Sigmoid colon (tissue), 7 donors: ENCODE results near the gene TTC22. TPM values are rescaled to one million over a fixed set of nuclear protein-coding genes. Genes with fewer than 3 reads are reported as not detected.

Source experiments
- DNase-seq: peaks from one replicate; pipeline ENCODE4 v3.0.0-alpha.2; 2019
- H3K27ac ChIP-seq, 4 donors: fragments of 200-600 bp; sonication (generic); one replicate each; pipeline ENCODE4 v1.5.1; 2016 to 2019; ENCODE audit warnings: mild to moderate bottlenecking in 1 of 4
- H3K27me3 ChIP-seq, 3 donors: fragments of 200-600 bp; sonication (generic); one replicate each; pipeline ENCODE4 v1.5.1; 2019; ENCODE audit warnings: mild to moderate bottlenecking in 1 of 3
- H3K36me3 ChIP-seq, 4 donors: fragments of 200-600 bp; sonication (generic); one replicate each; pipeline ENCODE4 v1.5.1; 2016 to 2019
- H3K4me1 ChIP-seq, 4 donors: fragments of 200-600 bp; sonication (generic); one replicate each; pipeline ENCODE4 v1.5.1; 2017 to 2019
- H3K4me3 ChIP-seq, 4 donors: fragments of 200-600 bp; sonication (generic); one replicate each; pipeline ENCODE4 v1.5.1; 2017 to 2019; ENCODE audit warnings: mild to moderate bottlenecking in 2 of 4, moderate library complexity in 1 of 4
- H3K9me3 ChIP-seq, 4 donors: fragments of 200-600 bp in 3 of 4; sonication (generic) in 3 of 4; one replicate each; pipeline versions ENCODE4 v1.5.1 to v1.6.1; 2013 to 2019
- EP300 ChIP-seq, 4 donors: sonication (generic); formaldehyde crosslinking; IDR thresholded peaks; one replicate each; pipeline ENCODE4 v1.6.1; 2017; ENCODE audit warnings: antibody characterized with exemption in 4 of 4
- POLR2A ChIP-seq, 2 donors: fragments of 450-650 bp; IDR thresholded peaks; one replicate each; pipeline ENCODE4 v1.6.1; 2016; ENCODE audit warnings: antibody characterized with exemption in 2 of 2, mild to moderate bottlenecking in 2 of 2, moderate library complexity in 2 of 2
- POLR2AphosphoS5 ChIP-seq, 4 donors: sonication (generic); formaldehyde crosslinking; IDR thresholded peaks; one replicate each; pipeline ENCODE4 v1.6.1; 2017; ENCODE audit warnings: antibody characterized with exemption in 4 of 4
- WGBS, 2 donors: extraction: QIAGEN DNeasy Blood & Tissue Kit; methylation state at CpG; one replicate each; pipeline ENCODE4 v1.1.7; 2013; 5-methylcytosine and 5-hydroxymethylcytosine counted together
- intact Hi-C: fragments of 100-400 bp; cut with DNase I; formaldehyde crosslinking; loops from one replicate; pipeline ENCODE4 v1.15.1; 2023
- polyA plus RNA-seq, 3 donors: library from polyadenylated mRNA; stranded (reverse); fragments of 200-250 nt; gene quantifications; one replicate each; pipeline ENCODE4 v1.2.3, GENCODE V29; 2013
- total RNA-seq, 4 donors: library from RNA; depleted of rRNA; stranded (reverse); fragments of >200 nt; gene quantifications; one replicate each; pipeline ENCODE4 v1.1.0, GENCODE V29; 2016
- TF ChIP-seq, protein P1 (sequence below), 4 experiments: fragments of 450-650 bp in 3 of 4; fragments of 200-600 bp in 1 of 4; IDR thresholded peaks; one replicate each; pipeline ENCODE4 v1.5.1; 2016 to 2019; ENCODE audit warnings: antibody characterized with exemption in 4 of 4, mild to moderate bottlenecking in 3 of 4, moderate library complexity in 2 of 4
- donor health status: healthy with polysubstance abuse.
- donor health status: Bipolar disorder and iron deficiency.
- donor health status: healthy.

Gene TTC22
- total and polyA plus RNA-seq, 7 donors = 0.81 to 39.1 (median 1.9) TPM

DNA sequence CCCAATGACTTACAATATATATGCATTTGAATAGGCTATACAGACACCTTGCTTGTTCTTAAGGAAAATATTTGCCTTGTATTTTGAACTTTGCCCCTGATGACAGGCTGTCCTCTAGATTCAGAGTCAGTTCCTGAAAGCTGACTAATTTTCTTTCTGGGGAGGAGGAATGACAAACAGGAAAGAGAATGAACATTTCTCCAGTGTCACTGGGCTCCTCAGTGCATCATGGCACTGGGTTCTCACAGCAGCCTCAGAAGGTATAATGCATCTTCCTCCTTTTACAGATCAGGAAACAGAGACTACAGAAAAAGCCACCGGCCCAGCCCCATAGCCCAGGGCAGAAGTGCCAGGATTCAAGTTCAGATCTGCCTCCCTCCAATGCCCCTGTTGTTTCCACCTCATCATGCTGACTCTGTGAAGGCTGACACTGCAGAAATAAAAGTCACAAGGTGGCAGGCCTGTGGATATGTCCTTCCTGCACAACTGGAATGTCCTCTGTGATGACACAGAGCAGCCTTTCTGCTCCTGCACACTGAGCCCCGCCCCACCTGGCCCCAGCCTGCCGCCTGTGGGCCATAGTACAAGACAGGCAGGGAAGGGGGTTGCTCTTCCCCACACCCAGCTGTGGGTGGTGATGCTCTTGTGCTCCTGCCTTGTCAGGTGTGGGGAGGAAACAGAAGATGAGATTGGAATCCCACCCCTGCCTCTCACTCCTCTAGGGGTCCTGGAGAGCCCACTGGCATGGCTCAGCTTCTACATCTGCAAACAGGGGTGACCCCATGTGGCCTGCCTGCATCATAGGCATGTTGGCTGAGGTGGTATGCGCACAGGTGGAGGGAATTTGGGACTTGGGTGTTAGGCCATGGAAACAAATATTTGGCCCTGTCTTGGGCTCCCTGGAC, 6.4 kb downstream of the TTC22 start:
- intact Hi-C loops = loop anchor here (10.0 kb wide), 1 partner anchor 210 kb away; no protein-coding TSS in a partner anchor
- Histone ChIP-seq H3K4me3 (no peak overlapping the region), H3K27me3 (no peaks in the 10 kb centered on the region), H3K9me3 (no peaks in the 10 kb centered on the region), H3K36me3 (no peaks in the 10 kb centered on the region), H3K4me1 (peaks cover 0 to 30% (median 15%) of the 10 kb centered on the region in 4 donors), H3K27ac (peak overlapping the region in 3 of 4 donors; percentile 21 to 79 (median 75))
- no peak for DNase-seq
- WGBS, 2 donors = 44 to 61% methylated on average over 4 of the region's 4 CpGs
- TF ChIP-seq EP300 (IDR thresholded peaks at IDR 0.05) (no peak), POLR2A (IDR thresholded peaks at IDR 0.05) (no peak), POLR2AphosphoS5 (IDR thresholded peaks at IDR 0.05) (no peak)
- TF ChIP-seq, protein P1, sequence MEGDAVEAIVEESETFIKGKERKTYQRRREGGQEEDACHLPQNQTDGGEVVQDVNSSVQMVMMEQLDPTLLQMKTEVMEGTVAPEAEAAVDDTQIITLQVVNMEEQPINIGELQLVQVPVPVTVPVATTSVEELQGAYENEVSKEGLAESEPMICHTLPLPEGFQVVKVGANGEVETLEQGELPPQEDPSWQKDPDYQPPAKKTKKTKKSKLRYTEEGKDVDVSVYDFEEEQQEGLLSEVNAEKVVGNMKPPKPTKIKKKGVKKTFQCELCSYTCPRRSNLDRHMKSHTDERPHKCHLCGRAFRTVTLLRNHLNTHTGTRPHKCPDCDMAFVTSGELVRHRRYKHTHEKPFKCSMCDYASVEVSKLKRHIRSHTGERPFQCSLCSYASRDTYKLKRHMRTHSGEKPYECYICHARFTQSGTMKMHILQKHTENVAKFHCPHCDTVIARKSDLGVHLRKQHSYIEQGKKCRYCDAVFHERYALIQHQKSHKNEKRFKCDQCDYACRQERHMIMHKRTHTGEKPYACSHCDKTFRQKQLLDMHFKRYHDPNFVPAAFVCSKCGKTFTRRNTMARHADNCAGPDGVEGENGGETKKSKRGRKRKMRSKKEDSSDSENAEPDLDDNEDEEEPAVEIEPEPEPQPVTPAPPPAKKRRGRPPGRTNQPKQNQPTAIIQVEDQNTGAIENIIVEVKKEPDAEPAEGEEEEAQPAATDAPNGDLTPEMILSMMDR (IDR thresholded peaks at IDR 0.05) = no peak

DNA sequence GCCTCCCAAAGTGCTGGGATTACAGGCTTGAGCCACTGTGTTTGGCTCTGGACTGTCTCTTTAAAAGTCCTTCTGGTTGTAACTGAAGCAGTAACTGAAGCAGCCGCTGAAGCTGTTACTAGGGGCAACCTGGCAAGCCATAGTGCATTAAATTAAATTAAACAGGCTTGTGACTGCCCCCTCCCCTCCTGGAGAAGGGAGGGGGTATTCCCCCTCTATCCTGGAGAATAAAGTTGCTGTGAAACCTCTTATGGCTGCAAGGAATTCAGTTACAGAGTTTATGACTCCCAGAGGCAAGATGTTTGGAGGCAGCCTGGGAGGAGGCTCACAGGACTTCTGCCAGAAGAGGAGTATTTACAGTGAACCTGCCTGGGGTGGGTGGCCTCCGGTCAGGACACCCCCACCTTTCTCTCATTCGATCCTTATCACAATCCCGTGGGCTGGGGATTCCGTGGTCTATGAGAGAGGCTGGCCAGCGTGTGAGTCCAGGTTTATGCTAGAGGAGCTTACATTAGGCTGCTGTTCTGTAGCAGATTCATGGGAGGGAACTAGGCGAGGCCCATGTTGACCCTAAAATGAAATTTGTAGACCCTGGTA, 8.3 kb downstream of the TTC22 start:
- H3K36me3 ChIP-seq = no peaks in the 10 kb centered on the region
- peak; percentile 89 for DNase-seq

DNA sequence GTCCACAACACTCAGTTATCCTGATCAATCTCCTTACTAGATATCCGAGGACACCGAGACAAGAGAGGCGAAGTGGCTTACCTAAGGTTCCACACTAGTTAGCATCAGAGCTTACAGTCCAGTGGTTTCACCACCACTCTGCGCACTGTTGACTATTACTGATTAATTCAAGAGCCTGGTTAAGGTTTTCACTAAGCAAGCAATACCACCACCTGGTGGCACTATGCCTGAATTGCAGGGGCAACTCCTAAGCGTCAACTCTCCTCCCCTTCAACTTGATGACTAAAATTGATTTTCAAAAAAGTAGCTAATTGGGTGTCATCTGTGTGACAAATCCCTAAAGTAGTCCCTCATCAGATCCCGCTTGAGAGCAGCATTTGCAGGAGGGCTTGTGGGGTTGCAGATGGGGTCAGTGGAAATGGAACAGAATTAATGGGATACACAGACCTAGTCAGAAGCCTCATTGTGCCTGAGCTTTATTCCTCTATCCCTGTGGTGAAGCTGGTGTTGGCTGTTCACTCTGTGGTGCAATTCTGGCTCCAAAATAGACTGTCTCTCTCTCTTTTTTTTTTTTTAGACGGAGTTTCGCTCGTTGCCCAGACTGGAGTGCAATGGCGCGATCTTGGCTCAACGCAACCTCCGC, 9.1 kb downstream of the TTC22 start:
- H3K27ac ChIP-seq = peak overlapping the region in 3 of 4 donors; percentile 69 to 79 (median 75)
- H3K36me3 ChIP-seq = no peaks in the 10 kb centered on the region
- no peak overlapping the region for H3K4me3 ChIP-seq
- DNase-seq = no peak
- no peaks in the 10 kb centered on the region for H3K9me3 ChIP-seq
- TF ChIP-seq POLR2A (IDR thresholded peaks at IDR 0.05) = no peak
- TF ChIP-seq, protein P1 (IDR thresholded peaks at IDR 0.05) = peak in 3 of 4 experiments; percentile 28 to 39 (median 28)
- H3K4me1 ChIP-seq = peaks cover 0 to 39% (median 20%) of the 10 kb centered on the region in 4 donors
- intact Hi-C loops = loop anchor here (10.0 kb wide), 1 partner anchor 207 kb away; no protein-coding TSS in a partner anchor
- no peaks in the 10 kb centered on the region for H3K27me3 ChIP-seq
- WGBS, 2 donors = 92 to 95% methylated on average over 13 of the region's 13 CpGs

More for the DNA sequence above, 8.3 kb downstream of the TTC22 start:
- TF ChIP-seq EP300 (IDR thresholded peaks at IDR 0.05) = peak in 1 of 4 donors; percentile 24
- no peak for TF ChIP-seq POLR2A (IDR thresholded peaks at IDR 0.05)
- TF ChIP-seq POLR2AphosphoS5 (IDR thresholded peaks at IDR 0.05) = peak in 3 of 4 donors; percentile 35 to 59 (median 55)
- TF ChIP-seq, protein P1 (IDR thresholded peaks at IDR 0.05) = no peak
- Histone ChIP-seq H3K9me3 (no peaks in the 10 kb centered on the region), H3K27ac (peak overlapping the region in 3 of 4 donors; percentile 69 to 79 (median 75)), H3K27me3 (no peaks in the 10 kb centered on the region), H3K4me1 (peaks cover 0 to 37% (median 19%) of the 10 kb centered on the region in 4 donors), H3K4me3 (no peak overlapping the region)
- WGBS, 2 donors = 68 to 72% methylated on average over 7 of the region's 7 CpGs
- intact Hi-C loops = loop anchor here (10.0 kb wide), 1 partner anchor 208 kb away; no protein-coding TSS in a partner anchor

DNA sequence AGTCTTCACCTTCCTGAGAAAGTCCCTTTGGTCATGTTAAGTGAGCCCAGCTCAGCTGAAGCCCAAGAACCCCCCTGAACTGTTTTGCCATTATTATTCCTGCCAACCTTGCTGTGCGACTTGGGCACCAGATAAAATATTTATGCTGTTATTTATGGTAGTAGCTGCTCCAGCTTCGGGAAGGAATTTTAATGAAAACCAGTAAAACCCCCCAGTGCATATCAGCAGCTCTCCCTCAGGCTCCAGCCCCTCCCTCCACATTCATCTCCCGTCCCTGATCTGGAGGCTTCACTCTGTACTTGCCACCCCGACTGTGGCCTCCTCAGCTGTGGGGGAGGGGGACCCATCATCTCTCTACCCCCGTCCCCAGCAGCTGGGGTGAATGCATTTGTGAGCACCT, 12.7 kb downstream of the TTC22 start:
- H3K27me3 ChIP-seq = no peaks in the 10 kb centered on the region
- H3K4me1 ChIP-seq = peaks cover 0 to 31% (median 20%) of the 10 kb centered on the region in 4 donors
- DNase-seq = no peak
- no peak overlapping the region for H3K4me3 ChIP-seq
- no peak overlapping the region for H3K27ac ChIP-seq
- TF ChIP-seq POLR2AphosphoS5 (IDR thresholded peaks at IDR 0.05) (no peak), POLR2A (IDR thresholded peaks at IDR 0.05) (no peak), EP300 (IDR thresholded peaks at IDR 0.05) (no peak)
- TF ChIP-seq, protein P1 (IDR thresholded peaks at IDR 0.05) = no peak
- intact Hi-C loops = no loop called here
- H3K36me3 ChIP-seq = no peaks in the 10 kb centered on the region
- H3K9me3 ChIP-seq = no peaks in the 10 kb centered on the region
- WGBS, 2 donors = 78% methylated on average over 5 of the region's 5 CpGs
